AG20443 (cell line): ENCODE data around the gene HSPB3.
"Not testable (repeated sequence)": the region's sequence is repeated elsewhere in the genome, so short reads cannot be mapped to it uniquely, and the experiment has no call there.

ENCODE experiments used
- DNase-seq: peaks from one replicate; pipeline ENCODE4 v3.0.0; 2012; ENCODE audit warnings: low spot score, mixed read lengths

Gene HSPB3

DNA sequence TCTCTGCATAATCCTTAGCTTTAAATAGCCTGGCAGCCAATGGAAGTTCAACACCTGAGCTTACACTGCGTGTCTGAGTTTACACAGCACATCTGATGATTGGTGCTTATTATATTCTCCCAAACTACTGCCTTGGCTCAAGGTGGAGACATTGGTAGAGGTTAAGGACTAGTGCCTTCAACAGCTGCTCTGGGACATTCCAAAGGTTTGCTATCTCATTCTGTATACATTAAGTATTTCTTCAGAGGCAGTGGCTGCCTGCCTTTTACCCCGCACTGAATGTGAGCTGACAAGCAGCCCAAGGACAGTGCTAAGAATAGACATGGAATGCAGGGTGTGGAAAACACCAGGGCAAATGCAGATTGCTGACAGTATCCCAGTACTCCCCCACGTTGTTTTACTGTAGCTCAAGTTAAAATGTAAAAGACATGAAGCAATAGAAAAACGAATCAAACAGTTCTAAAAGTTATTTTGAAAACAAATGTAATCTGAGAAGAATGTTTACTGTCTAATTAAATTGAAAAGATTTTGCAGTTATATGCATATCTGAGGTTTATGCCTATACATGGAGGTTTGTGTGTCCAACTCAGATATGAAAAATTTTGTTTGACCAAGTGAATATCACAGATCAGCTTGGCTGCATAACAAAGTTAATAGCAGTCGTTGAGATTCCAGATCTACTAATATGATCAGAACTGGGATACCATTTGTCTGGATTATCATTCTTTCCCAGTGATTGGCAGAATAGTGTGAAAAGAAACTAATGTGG lies 1.8 kb downstream of the HSPB3 start:
- peak; percentile 69 for DNase-seq

DNA sequence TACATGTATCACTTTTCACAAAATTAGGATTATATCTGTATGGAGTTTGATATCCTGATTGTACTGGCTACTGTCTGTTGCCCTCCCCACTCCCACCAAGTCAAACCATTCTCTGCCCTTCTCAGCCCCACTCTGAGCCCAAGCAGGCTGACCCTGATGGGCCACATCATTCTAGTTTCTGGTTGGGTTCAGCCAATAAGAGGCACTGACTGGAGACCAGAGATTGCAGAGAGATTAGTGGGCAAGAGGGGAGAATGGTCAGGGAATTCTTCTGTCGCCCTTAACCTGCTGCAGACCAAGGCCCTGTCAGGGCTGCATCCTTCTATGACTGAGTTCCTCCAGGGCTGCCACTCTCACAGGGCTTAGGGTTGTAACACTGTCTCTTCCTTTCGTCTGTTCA lies 2.7 kb downstream of the HSPB3 start:
- no peak for DNase-seq

DNA sequence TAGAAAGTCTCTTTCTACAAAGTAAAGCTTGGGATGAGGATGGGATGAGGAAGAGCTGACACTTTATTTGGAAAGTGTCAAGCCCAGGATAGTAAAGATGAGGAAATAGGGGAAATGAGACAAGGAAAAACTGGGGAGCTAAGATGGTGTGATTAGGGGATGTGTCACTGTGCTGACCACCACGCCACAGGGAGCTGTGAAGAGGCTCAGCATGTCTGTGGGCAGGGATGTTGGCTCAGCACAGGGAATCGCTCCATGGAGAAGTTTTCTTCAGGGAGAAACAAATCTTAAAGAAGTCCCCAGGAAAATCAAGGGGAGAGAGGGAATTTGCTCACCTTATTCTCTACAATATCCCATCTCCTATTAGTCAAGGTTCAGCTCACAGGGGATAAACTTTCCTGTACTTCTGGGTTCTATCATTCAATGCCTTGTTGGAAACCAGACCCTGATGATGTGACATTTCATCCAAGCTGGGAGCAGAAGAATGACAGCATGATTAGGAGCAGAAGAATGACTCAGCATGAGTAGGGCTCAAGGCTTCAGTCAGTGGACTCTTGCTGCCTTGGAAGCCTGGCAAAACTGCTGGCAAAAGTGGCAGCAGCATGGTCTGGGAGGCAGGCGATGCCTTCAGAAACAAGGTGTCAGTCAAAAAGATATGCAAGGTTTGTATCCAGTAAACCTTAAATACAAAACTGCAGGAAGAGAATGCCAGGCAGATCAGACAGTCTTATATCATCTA lies 4.9 kb downstream of the HSPB3 start:
- peak; percentile 47 for DNase-seq

DNA sequence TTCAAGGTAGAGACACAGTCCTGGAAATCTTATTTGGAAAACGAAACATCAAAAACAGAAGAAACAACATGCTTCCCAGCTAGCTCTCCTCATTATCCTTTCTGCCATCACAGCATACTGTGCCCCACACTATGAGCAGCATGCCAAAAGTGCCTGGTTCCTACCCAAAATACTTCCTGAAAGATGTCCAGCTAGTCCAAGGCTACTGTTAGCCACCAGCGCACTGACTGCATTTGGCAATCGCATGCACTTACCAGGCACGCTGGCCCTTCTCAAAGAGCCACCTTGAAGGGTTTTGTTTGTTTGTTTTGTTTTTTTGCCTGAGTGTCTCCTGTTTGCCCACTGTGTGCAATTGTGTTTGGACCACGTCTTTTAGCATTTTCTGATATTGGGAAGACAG lies 6.8 kb downstream of the HSPB3 start:
- no peak for DNase-seq

DNA sequence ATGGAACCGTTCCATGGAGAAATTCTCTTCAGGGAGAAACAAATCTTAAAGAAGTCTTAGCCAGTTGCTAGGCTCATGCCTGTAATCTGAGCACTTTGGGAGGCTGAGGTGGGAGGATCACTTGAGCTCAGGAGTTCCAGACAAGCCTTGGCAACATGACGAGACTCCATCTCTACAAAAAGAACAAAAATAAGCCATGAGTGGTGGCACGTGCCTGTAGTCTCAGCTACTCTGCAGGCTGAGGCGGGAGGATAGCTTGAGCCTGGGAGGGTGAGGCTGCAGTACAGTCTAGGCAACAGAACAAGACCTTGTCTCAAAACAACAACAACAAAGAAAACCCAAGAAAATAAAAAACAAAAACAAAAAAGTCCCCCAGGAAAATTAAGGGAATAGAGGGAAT lies 8.2 kb downstream of the HSPB3 start:
- DNase-seq: no peak

DNA sequence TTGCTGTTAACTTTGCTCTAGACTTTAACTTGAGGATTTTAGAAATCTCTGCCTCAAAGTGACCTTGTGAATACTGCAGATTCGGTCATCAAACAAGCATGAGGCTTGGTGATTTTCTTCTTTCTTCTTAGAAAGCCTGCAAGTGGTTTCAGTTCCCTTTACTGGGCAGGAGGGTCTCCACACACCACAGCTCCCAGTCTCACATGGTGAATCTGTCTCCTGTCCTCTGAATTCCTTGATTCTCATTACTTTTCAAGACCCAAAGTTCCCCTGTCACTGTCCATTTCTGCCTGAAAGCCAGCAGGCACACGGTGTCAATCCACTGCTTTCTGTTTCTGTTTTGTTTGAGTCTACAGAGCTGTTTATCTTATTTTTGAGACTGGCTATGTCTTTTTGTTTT lies 14.1 kb downstream of the HSPB3 start:
- DNase-seq: peak; percentile 28

DNA sequence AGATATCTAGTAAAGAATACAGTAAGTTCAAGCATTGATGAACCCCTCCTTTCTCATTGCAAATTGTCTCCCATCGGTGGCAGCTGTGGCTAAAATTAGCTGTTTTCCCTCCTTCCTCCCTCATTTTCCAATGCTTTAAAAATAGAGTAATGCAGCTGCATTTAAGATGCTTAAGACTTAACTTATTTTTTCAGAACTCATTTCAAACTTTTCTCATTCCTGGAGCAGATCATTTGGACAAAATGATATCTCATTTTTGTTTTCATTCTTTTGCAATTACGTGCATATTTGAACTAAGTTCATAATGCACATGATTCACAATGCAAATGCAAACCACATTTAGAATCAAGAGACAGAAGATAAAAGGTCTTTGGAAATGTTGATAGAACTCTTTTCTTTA lies 14.6 kb downstream of the HSPB3 start:
- DNase-seq: peak; percentile 22

DNA sequence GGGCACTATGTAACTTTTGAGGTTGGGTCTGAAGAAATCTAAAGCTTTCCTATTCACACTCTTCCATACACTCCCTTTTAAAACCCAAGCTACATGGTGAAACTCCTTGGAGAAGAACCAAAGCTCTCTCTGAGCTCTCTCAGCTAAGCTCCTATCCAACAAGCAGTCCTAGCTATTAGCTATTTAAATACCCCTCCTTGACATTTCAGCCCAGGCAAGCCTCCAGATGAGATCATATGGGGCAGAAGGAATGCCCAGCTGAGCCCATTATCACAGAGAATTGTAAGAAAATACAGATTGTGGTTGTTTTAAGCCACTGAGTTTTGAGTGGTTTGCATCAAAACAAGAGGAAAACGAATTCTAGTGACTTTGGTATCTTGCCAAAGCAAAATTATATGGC lies 15.2 kb downstream of the HSPB3 start:
- DNase-seq: peak; percentile 80

DNA sequence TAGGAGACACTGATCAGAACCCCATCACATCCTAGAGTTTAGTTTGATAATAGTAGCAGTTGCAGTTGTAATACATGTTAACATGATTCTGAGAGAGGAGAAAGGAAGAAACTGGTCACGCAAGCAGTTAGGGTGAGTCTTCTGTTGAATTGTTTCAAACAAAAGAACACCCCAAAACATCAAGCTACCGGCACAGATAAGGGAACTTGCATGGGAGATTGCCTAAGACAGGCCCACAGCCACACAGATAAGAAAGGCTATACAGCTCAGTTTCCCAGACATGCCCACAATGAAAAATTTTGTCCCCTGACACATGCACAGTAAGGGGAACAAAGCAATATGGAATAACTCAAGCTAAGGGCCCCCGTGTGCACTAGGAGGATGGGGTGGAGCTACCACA lies 15.9 kb downstream of the HSPB3 start:
- DNase-seq: no peak

DNA sequence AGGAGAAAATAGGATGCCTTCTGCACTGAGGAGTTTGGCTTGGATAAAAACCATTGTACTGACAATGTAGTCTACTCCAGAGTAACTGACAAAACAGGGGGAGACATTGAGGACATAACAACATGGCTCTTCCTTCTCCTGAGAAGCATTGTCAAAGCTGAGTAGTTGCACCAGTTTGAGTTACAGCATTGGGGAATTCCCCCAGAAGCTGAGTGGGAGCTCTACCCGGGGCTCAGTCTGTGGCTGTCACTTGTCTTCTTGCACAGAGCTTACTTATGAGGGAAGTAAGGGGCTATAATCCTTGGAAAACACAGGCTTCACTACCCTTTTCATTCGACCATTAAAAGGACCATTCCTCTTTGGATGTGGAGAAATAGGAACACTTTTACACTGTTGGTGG lies 21.2 kb downstream of the HSPB3 start:
- no peak for DNase-seq

DNA sequence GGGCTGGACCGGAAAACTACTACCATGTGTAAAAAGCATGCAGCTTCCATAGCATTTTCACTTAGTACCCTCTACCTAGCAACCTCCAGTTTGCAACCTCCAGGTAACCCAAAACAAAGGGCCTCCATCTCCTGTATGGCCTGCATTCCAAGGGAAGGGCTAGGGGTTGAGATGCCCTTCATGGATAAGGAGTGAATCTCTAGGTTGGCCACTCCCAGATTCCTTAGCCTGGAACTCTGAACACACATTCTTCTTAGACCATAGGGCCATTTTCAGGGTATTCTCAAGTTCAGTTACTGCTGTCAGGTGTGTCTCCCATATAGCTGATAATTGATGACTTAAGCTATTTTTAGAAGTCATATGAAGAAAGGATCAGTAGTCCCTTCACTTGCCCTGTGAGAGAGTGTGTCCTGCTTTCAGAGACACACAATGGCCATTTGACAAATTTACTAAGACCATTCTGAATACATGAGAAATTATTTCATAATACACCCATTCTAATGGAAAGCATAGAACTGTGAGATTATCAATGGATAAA lies 22.5 kb downstream of the HSPB3 start:
- no peak for DNase-seq

DNA sequence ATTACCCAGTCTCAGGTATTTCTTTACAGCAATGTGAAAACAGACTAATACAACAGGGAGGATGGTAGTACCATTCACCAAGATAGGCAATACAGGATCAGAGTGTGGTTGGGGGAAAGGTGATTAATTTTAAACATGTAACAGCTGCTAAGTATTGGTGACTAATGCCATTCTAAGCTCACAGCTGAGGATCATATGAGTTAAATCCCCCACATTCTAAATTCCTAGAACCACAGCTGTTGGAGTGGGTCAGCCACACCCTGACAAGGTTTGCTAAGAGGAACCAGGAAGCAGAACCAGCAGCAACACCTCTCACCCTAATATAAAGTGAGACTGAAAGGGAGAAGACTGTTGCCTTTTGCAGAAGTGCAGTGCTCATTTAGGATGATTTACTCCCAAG lies 24.8 kb downstream of the HSPB3 start:
- no peak for DNase-seq

DNA sequence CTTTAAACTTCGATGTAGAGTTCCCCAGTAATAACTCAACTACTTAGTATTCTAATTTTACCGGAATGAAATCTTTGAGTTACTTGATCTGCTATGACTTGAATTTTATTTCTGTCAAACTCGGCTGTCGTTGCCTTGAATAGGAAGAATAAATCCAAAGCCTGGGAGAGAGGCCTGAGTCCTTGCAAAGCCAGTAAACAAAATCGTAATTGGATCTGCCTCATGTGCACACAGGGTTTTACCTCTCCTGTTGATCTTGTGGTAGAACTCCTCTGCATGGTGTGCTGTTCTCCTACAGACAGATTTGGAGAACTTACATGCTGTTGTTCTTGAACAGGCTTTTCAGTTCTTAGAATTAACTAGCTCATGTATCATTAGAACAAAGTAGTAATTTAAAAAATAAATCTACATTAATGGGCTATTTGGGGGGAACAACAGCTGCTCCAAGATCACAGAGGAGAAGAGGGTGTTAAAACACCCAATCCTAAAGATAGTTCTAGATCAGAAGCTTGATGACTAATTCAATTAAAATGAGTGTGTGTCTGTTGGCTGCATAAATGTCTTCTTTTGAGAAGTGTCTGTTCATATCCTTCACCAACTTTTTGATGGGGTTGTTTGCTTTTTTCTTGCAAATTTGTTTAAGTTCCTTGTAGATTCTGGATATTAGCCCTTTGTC lies 28.9 kb downstream of the HSPB3 start:
- no peak for DNase-seq

DNA sequence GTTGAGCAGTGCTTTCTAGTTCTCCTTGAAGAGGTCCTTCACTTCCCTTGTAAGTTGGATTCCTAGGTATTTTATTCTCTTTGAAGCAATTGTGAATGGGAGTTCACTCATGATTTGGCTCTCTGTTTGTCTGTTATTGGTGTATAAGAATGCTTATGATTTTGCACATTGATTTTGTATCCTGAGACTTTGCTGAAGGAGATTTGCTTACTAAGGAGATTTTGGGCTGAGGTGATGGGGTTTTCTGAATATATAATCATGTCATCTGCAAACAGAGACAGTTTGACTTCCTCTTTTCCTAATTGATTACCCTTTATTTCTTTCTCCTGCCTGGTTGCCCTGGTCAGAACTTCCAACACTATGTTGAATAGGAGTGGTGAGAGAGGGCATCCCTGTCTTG lies 30.2 kb downstream of the HSPB3 start:
- not testable (repeated sequence) for DNase-seq

DNA sequence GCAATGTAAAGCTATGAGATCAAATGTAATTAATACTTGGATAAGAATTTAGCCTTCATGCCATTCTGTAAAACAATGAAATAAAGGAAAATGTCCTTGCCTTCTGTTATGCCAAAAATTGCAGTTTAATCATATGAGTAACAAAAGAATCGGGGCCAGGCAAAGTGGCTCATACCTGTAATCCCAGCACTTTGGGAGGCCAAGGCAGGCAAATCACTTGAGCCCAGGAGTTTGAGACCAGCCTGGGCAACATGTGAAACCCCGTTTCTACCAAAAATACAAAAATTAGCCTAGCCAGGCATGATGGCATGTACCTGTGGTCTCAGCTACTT lies 34.1 kb downstream of the HSPB3 start:
- not testable (repeated sequence) for DNase-seq

DNA sequence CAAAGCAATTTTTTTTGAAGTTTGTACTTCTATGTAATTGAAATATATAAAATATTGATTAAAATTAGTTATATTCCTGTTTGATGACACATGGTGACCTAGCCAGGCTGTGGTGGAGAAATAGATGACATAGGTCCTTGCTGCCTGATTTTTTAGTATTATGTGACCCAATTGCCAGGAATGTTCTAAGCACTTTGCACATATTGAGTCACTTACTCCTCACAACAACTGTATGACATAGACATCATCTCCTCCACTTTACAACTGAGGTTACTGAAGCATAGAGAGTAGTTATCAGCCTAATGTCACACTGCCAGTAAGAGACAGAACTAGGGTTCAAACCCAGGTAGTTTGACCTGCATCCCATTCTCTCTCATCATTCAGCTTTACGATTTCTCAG lies 35.8 kb downstream of the HSPB3 start:
- DNase-seq: no peak

DNA sequence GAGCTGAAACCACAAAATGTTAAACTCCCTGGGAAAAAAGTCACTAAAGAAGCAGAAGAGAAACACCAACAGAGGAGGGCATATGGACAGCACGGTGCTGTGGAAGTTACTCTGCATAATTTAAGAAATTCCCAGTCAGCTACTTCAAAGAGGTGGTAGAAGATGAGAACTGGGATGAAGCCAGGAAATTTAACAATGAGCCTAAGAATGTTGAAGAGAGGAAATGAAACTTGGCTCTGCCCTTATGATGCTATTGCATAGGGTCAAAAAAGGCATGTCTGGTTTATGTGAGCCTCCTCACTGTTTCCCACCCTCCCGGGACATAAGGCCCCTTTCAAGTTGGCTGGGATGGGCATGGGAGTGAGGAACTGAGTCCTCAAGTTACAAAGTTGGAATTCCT lies 36.7 kb downstream of the HSPB3 start:
- DNase-seq: no peak

DNA sequence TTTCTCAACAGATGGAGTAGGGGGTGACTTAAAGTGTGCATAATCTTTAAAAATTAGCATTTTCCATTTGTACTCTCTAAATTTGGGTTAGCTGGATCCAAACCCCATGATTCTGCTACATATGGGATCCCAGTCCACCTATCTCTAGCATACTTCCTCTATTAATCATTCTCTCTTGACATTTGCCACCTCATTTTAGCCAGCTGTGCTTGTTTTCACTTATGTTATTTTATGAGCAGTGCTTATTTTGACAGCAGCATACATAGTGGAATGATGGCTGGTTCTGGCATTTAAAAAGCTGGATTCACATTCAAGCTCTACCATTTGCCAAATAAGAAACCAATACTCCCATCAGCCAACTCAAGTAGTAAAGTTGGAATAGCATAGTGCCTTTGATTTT lies 39.5 kb downstream of the HSPB3 start:
- DNase-seq: no peak
